ENCODE results near the gene IQGAP2. TPM values are rescaled to one million over a fixed set of nuclear protein-coding genes. Genes with fewer than 3 reads are reported as not detected.
"Not testable (repeated sequence)": the region's sequence is repeated elsewhere in the genome, so short reads cannot be mapped to it uniquely, and the experiment has no call there.

Gene IQGAP2
- total and polyA plus RNA-seq, 5 donors from 2014 or later, result 53.9 to 214 (median 61.4) TPM

- H3K27me3 ChIP-seq (ENCODE audit: control insufficient read depth, insufficient read depth, low read length), result no peaks in the 10 kb centered on the region
- no peaks in the 10 kb centered on the region for H3K9me3 ChIP-seq (ENCODE audit: control insufficient read depth in 2 of 2, low read length in 2 of 2)
- Mint-ChIP-seq H3K36me3 (peaks cover 72% of the 10 kb centered on the region), H3K27me3 (no peaks in the 10 kb centered on the region), H3K4me3 (no peak overlapping the region), H3K4me1 (peaks cover 6 to 31% (median 8%) of the 10 kb centered on the region in 4 donors), H3K27ac (no peak overlapping the region), H3K9me3 (no peaks in the 10 kb centered on the region)
- ATAC-seq (ENCODE audit: low read depth in 2 of 2) (no peak), DNase-seq (peak in 1 of 3 donors; percentile 38)
- H3K36me3 ChIP-seq (ENCODE audit: control insufficient read depth, insufficient read depth, low read length), result peaks cover 77% of the 10 kb centered on the region
- H3K4me3 ChIP-seq (ENCODE audit: low read depth, low read length), result no peak overlapping the region
- H3K27ac ChIP-seq (ENCODE audit: insufficient read depth, low read length, poor library complexity, severe bottlenecking), result no peak overlapping the region
- H3K4me1 ChIP-seq (ENCODE audit: control insufficient read depth, insufficient read depth, low read length, poor library complexity, severe bottlenecking), result no peaks in the 10 kb centered on the region
Observed at GRCh38 chr5:76677849-76678472, 274.9 kb downstream of the IQGAP2 start.

- no peaks in the 10 kb centered on the region for H3K4me1 ChIP-seq (ENCODE audit: control insufficient read depth, insufficient read depth, low read length, poor library complexity, severe bottlenecking)
- DNase-seq (no peak), ATAC-seq (ENCODE audit: low read depth in 2 of 2) (no peak)
- peaks cover 6 to 31% (median 8%) of the 10 kb centered on the region in 4 donors for H3K4me1 Mint-ChIP-seq
- H3K36me3 Mint-ChIP-seq, result peaks cover 67% of the 10 kb centered on the region
- H3K9me3 ChIP-seq (ENCODE audit: control insufficient read depth in 2 of 2, low read length in 2 of 2), result no peaks in the 10 kb centered on the region
- no peaks in the 10 kb centered on the region for H3K27me3 ChIP-seq (ENCODE audit: control insufficient read depth, insufficient read depth, low read length)
- H3K27ac Mint-ChIP-seq, result peak overlapping the region in 1 of 3 donors; percentile 79
- H3K9me3 Mint-ChIP-seq, result no peaks in the 10 kb centered on the region
- H3K36me3 ChIP-seq (ENCODE audit: control insufficient read depth, insufficient read depth, low read length), result peaks cover 78% of the 10 kb centered on the region
- H3K27me3 Mint-ChIP-seq, result no peaks in the 10 kb centered on the region
- no peak overlapping the region for H3K4me3 Mint-ChIP-seq
- no peak overlapping the region for H3K4me3 ChIP-seq (ENCODE audit: low read depth, low read length)
- no peak overlapping the region for H3K27ac ChIP-seq (ENCODE audit: insufficient read depth, low read length, poor library complexity, severe bottlenecking)
Observed at GRCh38 chr5:76679231-76679630, 276.1 kb downstream of the IQGAP2 start.

- H3K4me3 ChIP-seq (ENCODE audit: low read depth, low read length); H3K9me3 Mint-ChIP-seq; H3K27ac ChIP-seq (ENCODE audit: insufficient read depth, low read length, poor library complexity, severe bottlenecking); H3K4me3 Mint-ChIP-seq; H3K27ac Mint-ChIP-seq; H3K4me1 ChIP-seq (ENCODE audit: control insufficient read depth, insufficient read depth, low read length, poor library complexity, severe bottlenecking); H3K9me3 ChIP-seq (ENCODE audit: control insufficient read depth in 2 of 2, low read length in 2 of 2); H3K27me3 Mint-ChIP-seq; DNase-seq; ATAC-seq (ENCODE audit: low read depth in 2 of 2); H3K27me3 ChIP-seq (ENCODE audit: control insufficient read depth, insufficient read depth, low read length): not testable (repeated sequence)
- H3K4me1 Mint-ChIP-seq, result peaks cover 6 to 35% (median 8%) of the 10 kb centered on the region in 4 donors
- H3K36me3 ChIP-seq (ENCODE audit: control insufficient read depth, insufficient read depth, low read length), result peaks cover 80% of the 10 kb centered on the region
- peaks cover 66% of the 10 kb centered on the region for H3K36me3 Mint-ChIP-seq
Observed at GRCh38 chr5:76680826-76681225, 277.7 kb downstream of the IQGAP2 start.

- Histone ChIP-seq H3K4me3 (ENCODE audit: low read depth, low read length) (no peak overlapping the region), H3K36me3 (ENCODE audit: control insufficient read depth, insufficient read depth, low read length) (peaks cover 79% of the 10 kb centered on the region), H3K27ac (ENCODE audit: insufficient read depth, low read length, poor library complexity, severe bottlenecking) (no peak overlapping the region), H3K9me3 (ENCODE audit: control insufficient read depth in 2 of 2, low read length in 2 of 2) (no peaks in the 10 kb centered on the region), H3K4me1 (ENCODE audit: control insufficient read depth, insufficient read depth, low read length, poor library complexity, severe bottlenecking) (no peaks in the 10 kb centered on the region), H3K27me3 (ENCODE audit: control insufficient read depth, insufficient read depth, low read length) (no peaks in the 10 kb centered on the region)
- peaks cover 6 to 33% (median 8%) of the 10 kb centered on the region in 4 donors for H3K4me1 Mint-ChIP-seq
- H3K4me3 Mint-ChIP-seq, result no peak overlapping the region
- no peak overlapping the region for H3K27ac Mint-ChIP-seq
- no peaks in the 10 kb centered on the region for H3K9me3 Mint-ChIP-seq
- ATAC-seq (ENCODE audit: low read depth in 2 of 2) (no peak), DNase-seq (no peak)
- peaks cover 64% of the 10 kb centered on the region for H3K36me3 Mint-ChIP-seq
- H3K27me3 Mint-ChIP-seq, result no peaks in the 10 kb centered on the region
Observed at GRCh38 chr5:76681287-76681686, 278.2 kb downstream of the IQGAP2 start.

GRCh38 chr5:76682387-76682786 is 279.3 kb downstream of the IQGAP2 start:
- Histone ChIP-seq H3K27me3 (ENCODE audit: control insufficient read depth, insufficient read depth, low read length) (no peaks in the 10 kb centered on the region), H3K9me3 (ENCODE audit: control insufficient read depth in 2 of 2, low read length in 2 of 2) (no peaks in the 10 kb centered on the region), H3K4me3 (ENCODE audit: low read depth, low read length) (no peak overlapping the region), H3K4me1 (ENCODE audit: control insufficient read depth, insufficient read depth, low read length, poor library complexity, severe bottlenecking) (no peaks in the 10 kb centered on the region), H3K27ac (ENCODE audit: insufficient read depth, low read length, poor library complexity, severe bottlenecking) (no peak overlapping the region), H3K36me3 (ENCODE audit: control insufficient read depth, insufficient read depth, low read length) (peaks cover 76% of the 10 kb centered on the region)
- no peak for DNase-seq
- Mint-ChIP-seq H3K27me3 (no peaks in the 10 kb centered on the region), H3K36me3 (peaks cover 64% of the 10 kb centered on the region), H3K9me3 (no peaks in the 10 kb centered on the region), H3K4me3 (no peak overlapping the region), H3K4me1 (peaks cover 4 to 29% (median 8%) of the 10 kb centered on the region in 4 donors), H3K27ac (no peak overlapping the region)
- ATAC-seq (ENCODE audit: low read depth in 2 of 2), result no peak

GRCh38 chr5:76683816-76684731 is 281.0 kb downstream of the IQGAP2 start:
- H3K4me3 ChIP-seq (ENCODE audit: low read depth, low read length), result no peak overlapping the region
- H3K27me3 ChIP-seq (ENCODE audit: control insufficient read depth, insufficient read depth, low read length), result no peaks in the 10 kb centered on the region
- Mint-ChIP-seq H3K4me1 (peaks cover 6 to 29% (median 8%) of the 10 kb centered on the region in 4 donors), H3K4me3 (no peak overlapping the region), H3K36me3 (peaks cover 68% of the 10 kb centered on the region), H3K27me3 (no peaks in the 10 kb centered on the region), H3K27ac (peak overlapping the region in 2 of 3 donors; percentile 68 to 70), H3K9me3 (no peaks in the 10 kb centered on the region)
- DNase-seq (no peak), ATAC-seq (ENCODE audit: low read depth in 2 of 2) (no peak)
- H3K36me3 ChIP-seq (ENCODE audit: control insufficient read depth, insufficient read depth, low read length), result peaks cover 74% of the 10 kb centered on the region
- no peaks in the 10 kb centered on the region for H3K9me3 ChIP-seq (ENCODE audit: control insufficient read depth in 2 of 2, low read length in 2 of 2)
- no peaks in the 10 kb centered on the region for H3K4me1 ChIP-seq (ENCODE audit: control insufficient read depth, insufficient read depth, low read length, poor library complexity, severe bottlenecking)
- no peak overlapping the region for H3K27ac ChIP-seq (ENCODE audit: insufficient read depth, low read length, poor library complexity, severe bottlenecking)

GRCh38 chr5:76684756-76685519 is 281.9 kb downstream of the IQGAP2 start:
- no peaks in the 10 kb centered on the region for H3K27me3 ChIP-seq (ENCODE audit: control insufficient read depth, insufficient read depth, low read length)
- H3K4me3 ChIP-seq (ENCODE audit: low read depth, low read length), result no peak overlapping the region
- Mint-ChIP-seq H3K9me3 (no peaks in the 10 kb centered on the region), H3K27me3 (no peaks in the 10 kb centered on the region), H3K36me3 (peaks cover 67% of the 10 kb centered on the region), H3K4me3 (peak overlapping the region in 1 of 4 donors; percentile 58), H3K27ac (peak overlapping the region in 1 of 3 donors; percentile 70), H3K4me1 (peaks cover 4 to 32% (median 7%) of the 10 kb centered on the region in 4 donors)
- DNase-seq, result no peak
- no peak for ATAC-seq (ENCODE audit: low read depth in 2 of 2)
- H3K9me3 ChIP-seq (ENCODE audit: control insufficient read depth in 2 of 2, low read length in 2 of 2), result no peaks in the 10 kb centered on the region
- no peaks in the 10 kb centered on the region for H3K4me1 ChIP-seq (ENCODE audit: control insufficient read depth, insufficient read depth, low read length, poor library complexity, severe bottlenecking)
- H3K36me3 ChIP-seq (ENCODE audit: control insufficient read depth, insufficient read depth, low read length), result peaks cover 70% of the 10 kb centered on the region
- H3K27ac ChIP-seq (ENCODE audit: insufficient read depth, low read length, poor library complexity, severe bottlenecking), result no peak overlapping the region
